ENCODE measurements around the gene TMC6.

- TF ChIP-seq CTCF (conservative IDR thresholded peaks at IDR 0.05; ENCODE audit: low read length): no peak
- TF ChIP-seq EZH2phosphoT487 (IDR thresholded peaks at IDR 0.05; ENCODE audit: borderline replicate concordance): no peak
Measured at GRCh38 chr17:78148286-78149016, 19.9 kb upstream of the TMC6 start.

Data from Loucy (cell line).